DOHH2 (cell line): Measurements from ENCODE around the gene SYTL1.

ENCODE experiments used
- H3F3A ChIP-seq: fragments of 200-600 bp; sonication (generic), shearing (Covaris generic); 2 replicates; pipeline ENCODE4 v1.6.0; 2016; ENCODE audit warnings: antibody characterized with exemption, mild to moderate bottlenecking; ENCODE audit not compliant: control insufficient read depth, insufficient read depth
- H3K27ac ChIP-seq: fragments of 200-600 bp; sonication (generic); 2 replicates; pipeline ENCODE4 v1.5.1; 2014; ENCODE audit warnings: low read depth, mild to moderate bottlenecking, low read length, moderate library complexity
- H3K27me3 ChIP-seq: fragments of 200-600 bp; sonication (generic); 2 replicates; pipeline ENCODE4 v1.6.1; 2014; ENCODE audit warnings: mild to moderate bottlenecking, low read length, mixed read lengths; ENCODE audit not compliant: control insufficient read depth
- H3K36me3 ChIP-seq: fragments of 200-600 bp; sonication (generic); 2 replicates; pipeline ENCODE4 v1.6.1; 2014; ENCODE audit warnings: mild to moderate bottlenecking, low read length, moderate library complexity, mixed read lengths; ENCODE audit not compliant: control insufficient read depth
- H3K4me1 ChIP-seq: fragments of 200-600 bp; sonication (generic); 2 replicates; pipeline ENCODE4 v1.6.1; 2014; ENCODE audit warnings: mild to moderate bottlenecking, low read length, mixed read lengths; ENCODE audit not compliant: control insufficient read depth
- H3K4me2 ChIP-seq: fragments of 200-600 bp; sonication (generic); 2 replicates; pipeline ENCODE4 v1.6.0; 2014; ENCODE audit warnings: mild to moderate bottlenecking, low read length, moderate library complexity
- H3K4me3 ChIP-seq: fragments of 200-600 bp; sonication (generic); 2 replicates; pipeline ENCODE4 v1.5.1; 2014; ENCODE audit warnings: mild to moderate bottlenecking, low read length, mixed read lengths
- H3K79me2 ChIP-seq: fragments of 200-600 bp; sonication (generic); 2 replicates; pipeline ENCODE4 v1.6.1; 2014; ENCODE audit warnings: mild to moderate bottlenecking, low read length, mixed read lengths; ENCODE audit not compliant: control insufficient read depth
- H3K9me2 ChIP-seq: fragments of 200-600 bp; sonication (generic); replicated peaks from 2 replicates; pipeline ENCODE4 v1.6.1; 2014; ENCODE audit warnings: mild to moderate bottlenecking, low read length, mixed read lengths; ENCODE audit not compliant: control insufficient read depth
- H3K9me3 ChIP-seq: fragments of 200-600 bp; sonication (generic); 2 replicates; pipeline ENCODE4 v1.6.1; 2014; ENCODE audit warnings: antibody characterized with exemption, low read length, mixed read lengths; ENCODE audit not compliant: control insufficient read depth, insufficient read depth
- H4K20me1 ChIP-seq: fragments of 200-600 bp; sonication (generic); 2 replicates; pipeline ENCODE4 v1.6.0; 2014; ENCODE audit warnings: low read depth, mild to moderate bottlenecking, antibody characterized with exemption, low read length, moderate library complexity; ENCODE audit not compliant: control insufficient read depth, insufficient read depth
- CTCF ChIP-seq: fragments of 200-600 bp; sonication (generic); IDR thresholded peaks from one replicate; pipeline ENCODE4 v1.5.1; 2014; ENCODE audit warnings: antibody characterized with exemption, mild to moderate bottlenecking, low read depth, low read length; ENCODE audit not compliant: poor library complexity, severe bottlenecking
- EZH2phosphoT487 ChIP-seq: fragments of 200-600 bp; sonication (generic); IDR thresholded peaks from 2 replicates; pipeline ENCODE4 v1.6.1; 2017; ENCODE audit warnings: borderline replicate concordance, mild to moderate bottlenecking, antibody characterized with exemption, low read length, moderate library complexity, mixed read lengths

Gene SYTL1

GRCh38 chr1:27341525-27342252 is at the start of gene SYTL1:
TSS of gene SYTL1 (plus strand) at chr1:27342022. CDS start at chr1:27345335, 3,313 bp downstream.
- Histone ChIP-seq H3K9me3 (no peaks in the 10 kb centered on the region), H3K4me1 (peaks cover 49% of the 10 kb centered on the region), H3K4me2 (peak within 1 kb of the TSS; percentile 91), H3K27ac (peak within 1 kb of the TSS; percentile 54), H3K4me3 (peak within 1 kb of the TSS; percentile 85), H3K79me2 (peaks cover 17% of the 10 kb centered on the region), H3F3A (peaks cover 3% of the 10 kb centered on the region; the same call in 1 of the 2 replicates), H3K9me2 (no peaks in the 10 kb centered on the region), H4K20me1 (no peaks in the 10 kb centered on the region), H3K27me3 (no peaks in the 10 kb centered on the region), H3K36me3 (no peaks in the 10 kb centered on the region; the same call in 1 of the 2 replicates)
- TF ChIP-seq CTCF, result no peak
- no peak for TF ChIP-seq EZH2phosphoT487

GRCh38 chr1:27292106-27292505 is 49.7 kb upstream of the SYTL1 start:
- TF ChIP-seq CTCF, result no peak
- TF ChIP-seq EZH2phosphoT487, result no peak
- Histone ChIP-seq H3K4me2 (no peak overlapping the region), H3K36me3 (peaks cover 7% of the 10 kb centered on the region), H3K4me1 (no peaks in the 10 kb centered on the region), H3K27ac (no peak overlapping the region), H3K4me3 (no peak overlapping the region), H3K79me2 (no peaks in the 10 kb centered on the region), H3K27me3 (no peaks in the 10 kb centered on the region), H4K20me1 (no peaks in the 10 kb centered on the region), H3K9me3 (no peaks in the 10 kb centered on the region), H3K9me2 (no peaks in the 10 kb centered on the region), H3F3A (no peaks in the 10 kb centered on the region)

- Histone ChIP-seq H4K20me1 (no peaks in the 10 kb centered on the region), H3K4me1 (no peaks in the 10 kb centered on the region), H3K27me3 (no peaks in the 10 kb centered on the region), H3K79me2 (no peaks in the 10 kb centered on the region), H3K4me3 (no peak overlapping the region), H3K36me3 (peaks cover 10% of the 10 kb centered on the region), H3K27ac (no peak overlapping the region), H3K9me3 (no peaks in the 10 kb centered on the region), H3K9me2 (no peaks in the 10 kb centered on the region), H3F3A (no peaks in the 10 kb centered on the region), H3K4me2 (no peak overlapping the region)
- TF ChIP-seq EZH2phosphoT487 (no peak), CTCF (no peak)
These were observed 47.9 kb upstream of the SYTL1 start for GRCh38 chr1:27293915-27294314.
